Smooth muscle cell (in vitro differentiated cells): ENCODE results near the gene MCAT. TPM values are rescaled to one million over a fixed set of nuclear protein-coding genes. Genes with fewer than 3 reads are reported as not detected.

Source experiments
- DNase-seq: peaks from one replicate; lab custom pipeline; 2025; ENCODE audit not compliant: unreplicated experiment; lab: John Stamatoyannopoulos, UW
- H2AFZ ChIP-seq: fragments of 200-600 bp; sonication (generic); 2 replicates; pipeline ENCODE4 v1.6.0; 2016; ENCODE audit warnings: antibody characterized with exemption, low read depth, mild to moderate bottlenecking
- H3F3A ChIP-seq: fragments of 200-600 bp; sonication (generic); 2 replicates; pipeline ENCODE4 v1.6.0; 2017; ENCODE audit warnings: antibody characterized with exemption, low read depth
- H3K27ac ChIP-seq: fragments of 200-600 bp; sonication (generic); 2 replicates; pipeline ENCODE4 v1.5.1; 2016; ENCODE audit warnings: low read depth, mild to moderate bottlenecking
- H3K27me3 ChIP-seq: fragments of 200-600 bp; sonication (generic); 2 replicates; pipeline ENCODE4 v1.6.1; 2016; ENCODE audit warnings: low read depth, mild to moderate bottlenecking
- H3K36me3 ChIP-seq: fragments of 200-600 bp; sonication (generic); 2 replicates; pipeline ENCODE4 v1.5.1; 2016; ENCODE audit warnings: low read depth
- H3K4me1 ChIP-seq: fragments of 200-600 bp; sonication (generic); 2 replicates; pipeline ENCODE4 v1.5.1; 2016; ENCODE audit warnings: low read depth
- H3K4me2 ChIP-seq: fragments of 200-600 bp; sonication (generic); 2 replicates; pipeline ENCODE4 v1.6.0; 2016; ENCODE audit warnings: mild to moderate bottlenecking
- H3K4me3 ChIP-seq: fragments of 200-600 bp; sonication (generic); 2 replicates; pipeline ENCODE4 v1.5.1; 2016; ENCODE audit warnings: mild to moderate bottlenecking
- H3K79me2 ChIP-seq: fragments of 200-600 bp; sonication (generic); 2 replicates; pipeline ENCODE4 v1.6.0; 2016; ENCODE audit warnings: low read depth, mild to moderate bottlenecking
- H3K9ac ChIP-seq: fragments of 200-600 bp; sonication (generic); 2 replicates; pipeline ENCODE4 v1.6.0; 2016; ENCODE audit warnings: low read depth
- H3K9me3 ChIP-seq: fragments of 200-600 bp; sonication (generic); replicated peaks from 2 replicates; pipeline ENCODE4 v1.5.1; 2016; ENCODE audit warnings: low read depth
- H4K20me1 ChIP-seq: fragments of 200-600 bp; sonication (generic); 2 replicates; pipeline ENCODE4 v1.6.0; 2016; ENCODE audit warnings: low read depth
- CTCF ChIP-seq: fragments of 200-600 bp; sonication (generic); IDR thresholded peaks from 2 replicates; pipeline ENCODE4 v1.5.1; 2017; ENCODE audit warnings: borderline replicate concordance, mild to moderate bottlenecking, antibody characterized with exemption; ENCODE audit not compliant: insufficient read depth, poor library complexity, severe bottlenecking
- WGBS: methylation state at CpG from one replicate; pipeline ENCODE4 v1.1.7; 2016; ENCODE audit warnings: low lambda C conversion rate; 5-methylcytosine and 5-hydroxymethylcytosine counted together
- polyA plus RNA-seq: library from polyadenylated mRNA; unstranded; fragments of >200 nt; fragmentation: Nextera tagmentation; extraction: Ambion mirVana; gene quantifications from 2 replicates; pipeline ENCODE4 v1.2.1, GENCODE V29; 2016
- total RNA-seq: library from RNA; depleted of rRNA; stranded (reverse); fragments of >200 nt; gene quantifications from 2 replicates; pipeline ENCODE4 v1.2.3, GENCODE V29; 2014

Gene MCAT
- total and polyA plus RNA-seq, 2 experiments from 2014 or later: 9.3 to 16.1 TPM

GRCh38 chr22:43174941-43175531 is 31.8 kb upstream of the MCAT start:
- H3F3A ChIP-seq: no peaks in the 10 kb centered on the region
- H2AFZ ChIP-seq: no peak overlapping the region
- H3K4me1 ChIP-seq: no peaks in the 10 kb centered on the region
- no peak for DNase-seq
- WGBS: 93% methylated on average over 9 of the region's 9 CpGs
- no peaks in the 10 kb centered on the region for H3K36me3 ChIP-seq
- H3K4me2 ChIP-seq: no peak overlapping the region
- H3K4me3 ChIP-seq: no peak overlapping the region
- no peak overlapping the region for H3K27ac ChIP-seq
- no peak for TF ChIP-seq CTCF
- no peaks in the 10 kb centered on the region for H4K20me1 ChIP-seq
- H3K79me2 ChIP-seq: no peaks in the 10 kb centered on the region
- no peaks in the 10 kb centered on the region for H3K9me3 ChIP-seq
- H3K9ac ChIP-seq: no peak overlapping the region
- no peaks in the 10 kb centered on the region for H3K27me3 ChIP-seq

GRCh38 chr22:43173976-43174720 is 30.9 kb upstream of the MCAT start:
- Histone ChIP-seq H3K36me3 (no peaks in the 10 kb centered on the region), H3K27ac (no peak overlapping the region), H4K20me1 (no peaks in the 10 kb centered on the region), H3K4me3 (no peak overlapping the region), H3K4me2 (no peak overlapping the region), H2AFZ (no peak overlapping the region), H3K9ac (no peak overlapping the region), H3K9me3 (no peaks in the 10 kb centered on the region), H3F3A (no peaks in the 10 kb centered on the region), H3K4me1 (no peaks in the 10 kb centered on the region), H3K27me3 (no peaks in the 10 kb centered on the region), H3K79me2 (no peaks in the 10 kb centered on the region)
- TF ChIP-seq CTCF: no peak
- no peak for DNase-seq
- WGBS: 97% methylated on average over 39 of the region's 39 CpGs

- WGBS: 96% methylated on average over 9 of the region's 9 CpGs
Observed at GRCh38 chr22:43173566-43173965, 30.4 kb upstream of the MCAT start.

More at GRCh38 chr22:43173566-43173965, 30.4 kb upstream of the MCAT start:
- Histone ChIP-seq H3K4me3 (no peak overlapping the region), H3K9me3 (no peaks in the 10 kb centered on the region), H4K20me1 (no peaks in the 10 kb centered on the region), H3K79me2 (no peaks in the 10 kb centered on the region), H3K4me1 (no peaks in the 10 kb centered on the region), H3K36me3 (no peaks in the 10 kb centered on the region), H3K9ac (no peak overlapping the region), H3F3A (no peaks in the 10 kb centered on the region), H3K27ac (no peak overlapping the region), H3K27me3 (no peaks in the 10 kb centered on the region), H3K4me2 (no peak overlapping the region), H2AFZ (no peak overlapping the region)
- TF ChIP-seq CTCF: no peak
- no peak for DNase-seq
